NCI-H2196 (cell line): Measurements from ENCODE around the gene UMPS.
A peak's percentile ranks its signal among the peaks of the same experiment; 100 is the strongest.

ENCODE experiments used
- DNase-seq: peaks from one replicate; lab custom pipeline; 2025; ENCODE audit not compliant: unreplicated experiment; lab: John Stamatoyannopoulos, UW

Gene UMPS

DNA sequence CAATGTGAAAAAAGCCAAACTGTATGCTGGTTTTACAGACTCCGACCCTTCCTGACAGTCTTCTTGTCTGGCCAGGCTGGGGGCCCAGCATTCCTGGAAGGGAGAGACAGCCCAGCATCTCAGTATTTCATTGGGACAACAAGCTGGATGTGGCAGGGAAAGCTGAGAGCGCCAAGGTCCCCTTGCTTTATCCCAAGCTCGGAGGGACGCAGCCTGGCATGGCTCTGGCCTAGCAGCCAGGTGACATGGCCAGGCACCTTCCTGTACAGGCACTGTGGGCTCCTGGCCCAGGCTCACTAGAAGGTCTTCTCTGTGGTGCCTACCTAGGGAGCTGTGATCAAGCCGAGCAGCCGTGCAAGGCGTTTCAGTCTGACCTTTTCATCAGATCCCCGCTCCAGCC, 33.0 kb downstream of the UMPS start:
- DNase-seq, result no peak

DNA sequence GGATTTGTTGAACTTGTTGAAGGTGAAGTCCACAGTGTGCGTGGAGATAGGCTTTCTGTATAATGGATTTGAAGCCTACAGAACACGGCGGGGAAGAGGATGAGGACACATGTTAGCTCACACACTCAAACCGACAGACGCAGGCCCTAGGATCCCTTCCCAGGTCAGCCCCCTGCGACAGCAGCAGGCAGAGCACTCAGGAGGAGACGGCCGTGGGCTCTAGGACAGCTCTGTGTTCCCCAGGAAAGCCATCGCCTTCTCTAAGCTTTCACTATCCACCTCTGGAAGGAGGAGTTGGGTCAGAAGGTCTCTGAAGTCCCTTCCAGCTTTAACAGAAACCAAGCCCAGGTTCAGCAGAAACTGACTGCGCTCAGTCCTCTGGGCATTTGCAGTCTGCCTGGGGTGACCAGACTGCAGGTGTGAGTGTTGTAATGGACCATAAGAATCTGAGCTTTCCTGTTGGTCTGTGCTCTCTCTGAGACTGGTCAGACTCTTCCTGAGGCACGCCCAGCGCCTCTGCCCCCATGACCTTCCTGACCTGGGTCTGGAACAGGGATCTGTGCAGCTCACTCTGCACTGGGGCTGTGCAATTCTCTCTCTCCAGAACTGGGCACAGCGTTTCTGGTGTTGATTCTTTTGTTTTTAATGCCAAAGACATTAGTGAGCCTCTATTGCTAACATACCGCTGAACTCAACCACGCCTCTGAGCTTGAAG, 33.5 kb downstream of the UMPS start:
- no peak for DNase-seq

DNA sequence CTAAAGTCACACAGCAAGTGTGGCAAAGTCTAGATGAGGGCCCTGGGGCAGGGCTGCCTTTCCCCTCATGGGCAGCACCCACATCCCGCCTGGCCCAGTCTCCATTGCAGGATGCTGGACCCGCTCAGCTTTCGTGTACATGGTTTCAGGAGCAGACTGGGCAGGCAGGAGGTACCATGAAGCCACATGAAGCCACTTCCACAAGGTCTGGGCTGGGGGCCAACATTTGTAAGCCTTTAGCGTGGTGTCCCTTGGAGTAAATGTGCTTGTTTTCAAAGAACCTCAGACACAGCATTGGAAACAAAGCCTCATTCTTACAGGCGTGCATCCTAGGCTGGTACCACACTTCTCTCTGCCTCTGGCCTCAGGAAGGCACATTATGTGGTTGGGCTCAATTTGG, 34.5 kb downstream of the UMPS start:
- DNase-seq, result peak; percentile 37

DNA sequence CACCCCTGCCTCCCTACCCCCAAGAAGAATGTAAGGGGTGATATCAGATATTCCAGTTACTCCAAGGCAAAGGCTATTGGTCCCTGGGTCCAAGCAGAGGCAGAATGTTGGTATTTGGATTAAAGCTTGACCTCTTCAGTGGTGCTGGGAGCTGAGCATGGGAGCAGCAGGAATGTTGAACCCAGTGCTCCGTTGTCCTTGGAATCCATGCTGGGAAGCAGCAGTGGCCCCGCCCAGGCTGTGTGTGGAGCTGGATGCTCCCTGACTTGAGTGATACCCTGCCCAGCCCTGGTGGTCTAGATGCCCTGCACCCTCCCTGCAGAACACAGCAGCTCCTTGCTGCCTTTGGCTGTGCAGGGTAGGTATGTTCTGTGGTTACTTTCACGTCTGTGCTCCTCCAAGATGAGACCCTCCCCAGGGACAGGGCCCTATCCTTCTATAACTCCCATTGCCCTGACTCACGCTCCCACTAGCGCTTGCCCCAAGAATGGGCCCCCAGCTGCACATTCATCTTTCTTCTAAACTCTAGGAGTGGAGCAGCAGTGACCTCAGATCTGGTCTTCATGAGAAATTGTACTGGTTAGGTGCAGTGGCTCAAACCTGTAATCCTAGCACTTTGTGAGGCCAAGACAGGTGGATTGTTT, 35.1 kb downstream of the UMPS start:
- no peak for DNase-seq

DNA sequence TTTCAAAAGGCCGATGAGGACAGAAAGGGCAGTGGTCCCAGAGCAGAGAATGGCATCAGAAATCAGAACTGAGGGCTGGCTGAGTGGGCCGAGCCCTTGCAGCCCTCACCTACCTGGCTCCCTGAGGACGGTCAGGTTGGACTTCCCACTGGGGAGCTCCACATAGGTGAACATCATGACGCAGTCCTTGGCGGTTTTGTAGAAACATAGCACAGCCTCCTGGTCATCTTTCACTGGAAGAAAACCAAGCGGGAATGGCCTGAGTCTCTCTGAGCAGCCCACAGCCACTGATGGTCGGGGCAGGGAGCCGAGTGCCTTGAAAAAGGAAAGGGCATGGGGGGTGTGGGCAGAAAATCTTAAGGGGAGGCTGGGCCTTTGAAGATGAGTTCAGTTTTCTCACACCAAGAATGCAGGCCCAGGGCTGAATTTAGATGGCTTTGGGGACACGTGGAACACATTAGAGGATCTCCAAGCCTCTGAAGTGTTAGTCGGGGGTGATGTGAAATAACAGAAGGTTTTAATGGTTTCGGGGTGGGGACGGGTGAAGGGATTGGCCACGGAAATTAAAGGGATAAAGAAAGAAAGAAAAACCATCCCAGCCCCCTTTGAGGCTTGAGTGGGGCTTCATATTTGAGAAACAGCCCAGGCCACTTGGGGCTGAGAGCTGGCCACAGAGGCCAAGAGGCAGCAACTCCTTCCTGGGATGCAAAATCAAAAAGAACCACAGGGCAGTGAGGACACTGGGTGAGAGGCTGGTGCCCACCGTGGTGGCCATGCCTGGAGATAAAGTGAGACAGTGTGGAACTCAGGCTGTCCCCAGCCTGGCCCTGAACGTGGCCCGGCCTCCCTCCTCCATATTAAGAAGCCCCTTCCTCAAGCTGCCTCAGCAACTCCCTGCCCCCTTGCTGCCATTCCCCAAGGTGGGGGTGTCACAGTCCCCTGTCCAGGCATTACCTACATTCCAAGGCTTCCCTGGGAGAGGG, 36.2 kb downstream of the UMPS start:
- no peak for DNase-seq

DNA sequence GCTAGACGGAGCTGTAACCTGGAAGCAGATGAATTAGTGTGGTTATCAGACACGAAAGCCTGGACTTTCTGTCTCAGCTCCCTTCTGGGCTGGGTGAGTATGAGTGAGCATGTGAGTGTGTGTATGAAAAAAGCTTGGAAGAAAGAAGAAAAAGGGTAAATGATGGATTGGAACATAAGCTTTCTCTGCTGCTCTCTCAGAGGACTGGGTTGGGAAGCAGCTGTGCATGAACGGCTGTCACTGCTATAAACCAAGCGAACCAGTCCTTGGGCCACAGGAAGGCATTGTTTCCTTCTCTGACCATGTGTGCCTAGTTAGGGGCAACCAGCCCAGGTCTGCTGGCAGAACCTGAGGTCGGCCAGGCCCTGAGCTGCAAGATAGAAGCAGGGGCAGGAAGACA, 37.0 kb downstream of the UMPS start:
- no peak for DNase-seq

DNA sequence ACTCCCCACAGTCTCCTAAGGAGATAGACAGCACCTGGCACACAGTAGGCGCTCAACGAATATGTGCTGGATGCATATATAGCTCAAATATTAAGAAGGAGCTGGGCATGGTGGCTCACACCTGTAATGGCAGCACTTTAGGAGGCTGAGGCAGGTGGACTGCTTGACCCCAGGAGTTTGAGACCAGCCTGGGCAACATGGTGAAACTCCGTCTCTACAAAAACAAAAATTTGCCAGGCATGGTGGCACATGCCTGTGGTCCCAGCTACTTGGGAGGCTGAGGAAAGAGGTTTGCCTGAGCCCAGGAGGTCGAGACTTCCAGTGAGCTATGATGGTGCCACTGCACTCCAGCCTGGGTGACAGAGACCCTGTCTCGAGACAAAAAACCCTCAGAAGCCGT, 37.4 kb downstream of the UMPS start:
- no peak for DNase-seq

DNA sequence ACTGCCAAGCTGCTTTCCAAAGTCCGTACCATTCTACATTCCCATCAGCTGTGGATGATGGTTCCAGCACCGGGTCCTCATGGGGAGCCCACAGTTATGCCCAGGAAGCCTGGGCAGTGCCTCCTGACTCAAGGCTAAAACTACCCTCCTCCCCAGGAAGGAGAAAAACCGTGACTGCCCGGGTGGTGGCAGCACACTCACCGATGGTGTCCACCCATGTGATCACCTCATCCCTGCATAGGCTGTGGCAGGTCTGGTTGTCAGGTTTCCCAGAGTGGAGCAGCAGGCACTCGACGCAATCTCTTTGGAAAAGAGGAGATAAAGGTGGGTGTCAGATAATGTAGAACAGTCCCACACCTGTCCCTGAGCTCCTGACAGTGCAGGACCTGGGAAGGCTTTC, 38.6 kb downstream of the UMPS start:
- DNase-seq, result peak; percentile 58

DNA sequence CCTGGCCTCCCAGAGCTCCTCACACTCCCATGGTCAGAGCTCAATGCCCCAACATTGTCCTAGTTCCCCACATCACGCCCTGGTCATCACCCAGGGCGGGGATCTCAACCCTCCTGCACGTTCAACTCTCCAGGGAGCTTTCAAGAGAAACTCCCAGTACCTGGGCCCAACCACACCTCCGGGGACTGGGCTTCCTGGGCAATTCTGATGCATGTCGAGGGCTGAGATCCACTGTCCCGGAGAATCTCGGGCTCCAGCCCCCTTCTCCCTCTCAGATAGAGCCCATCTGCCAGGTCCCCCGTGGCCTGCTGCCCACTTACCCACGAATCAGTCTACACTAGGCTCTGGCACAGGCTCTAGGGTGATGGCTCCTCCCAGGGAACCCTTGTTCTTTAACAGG, 39.2 kb downstream of the UMPS start:
- no peak for DNase-seq

DNA sequence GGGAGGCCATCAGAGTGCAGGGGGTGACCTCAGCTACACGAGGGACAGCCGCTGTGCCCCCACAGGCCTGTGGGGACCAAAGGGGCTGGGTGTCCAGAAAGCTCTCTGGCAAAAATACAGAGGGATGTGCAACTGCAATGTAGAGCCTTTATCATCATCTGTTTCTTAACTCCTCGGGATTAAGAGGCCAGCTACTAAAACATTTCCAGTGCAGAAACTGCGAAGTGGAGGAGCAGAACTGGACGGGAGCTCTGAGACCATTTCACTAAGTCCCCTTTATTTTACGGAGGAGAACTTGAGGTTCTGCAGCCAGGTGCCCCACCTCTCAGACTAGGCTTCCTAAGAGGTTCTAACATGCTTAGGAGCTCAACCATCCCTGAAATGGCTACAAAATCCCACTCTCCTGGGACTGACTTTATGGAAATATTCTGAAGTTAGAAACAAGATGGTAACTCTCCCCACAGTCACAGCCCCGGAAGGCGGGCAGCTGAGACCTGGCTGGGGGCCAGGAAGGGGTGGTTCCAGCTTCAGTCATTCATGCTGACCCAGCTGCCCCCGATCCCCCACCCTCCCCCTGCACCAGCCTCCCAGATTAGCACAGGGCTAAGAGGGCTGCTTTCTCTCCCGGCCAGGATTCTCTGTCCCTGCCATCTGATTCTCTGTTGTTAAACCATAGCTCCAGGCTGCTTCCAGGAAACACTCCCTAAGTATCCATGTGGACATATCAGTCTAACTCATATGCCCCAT, 40.3 kb downstream of the UMPS start:
- no peak for DNase-seq

DNA sequence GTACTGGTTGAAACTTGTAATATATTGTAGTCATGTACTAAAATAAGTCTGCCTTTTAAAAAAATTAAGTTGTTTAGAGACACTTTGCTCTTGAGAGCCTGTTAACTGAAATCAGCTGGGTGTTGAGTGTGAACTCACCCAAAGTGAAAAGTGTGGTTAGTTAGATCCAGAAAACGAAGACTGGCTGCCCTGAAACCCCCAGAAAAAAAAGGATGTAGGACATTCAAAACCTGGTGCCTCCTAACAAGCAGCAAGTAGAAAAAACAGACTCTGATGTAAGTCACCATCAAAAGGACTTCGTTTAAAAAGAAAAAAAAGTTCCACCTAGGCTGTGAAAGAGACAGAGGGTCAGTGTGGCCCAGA, 40.8 kb downstream of the UMPS start:
- DNase-seq, result no peak

DNA sequence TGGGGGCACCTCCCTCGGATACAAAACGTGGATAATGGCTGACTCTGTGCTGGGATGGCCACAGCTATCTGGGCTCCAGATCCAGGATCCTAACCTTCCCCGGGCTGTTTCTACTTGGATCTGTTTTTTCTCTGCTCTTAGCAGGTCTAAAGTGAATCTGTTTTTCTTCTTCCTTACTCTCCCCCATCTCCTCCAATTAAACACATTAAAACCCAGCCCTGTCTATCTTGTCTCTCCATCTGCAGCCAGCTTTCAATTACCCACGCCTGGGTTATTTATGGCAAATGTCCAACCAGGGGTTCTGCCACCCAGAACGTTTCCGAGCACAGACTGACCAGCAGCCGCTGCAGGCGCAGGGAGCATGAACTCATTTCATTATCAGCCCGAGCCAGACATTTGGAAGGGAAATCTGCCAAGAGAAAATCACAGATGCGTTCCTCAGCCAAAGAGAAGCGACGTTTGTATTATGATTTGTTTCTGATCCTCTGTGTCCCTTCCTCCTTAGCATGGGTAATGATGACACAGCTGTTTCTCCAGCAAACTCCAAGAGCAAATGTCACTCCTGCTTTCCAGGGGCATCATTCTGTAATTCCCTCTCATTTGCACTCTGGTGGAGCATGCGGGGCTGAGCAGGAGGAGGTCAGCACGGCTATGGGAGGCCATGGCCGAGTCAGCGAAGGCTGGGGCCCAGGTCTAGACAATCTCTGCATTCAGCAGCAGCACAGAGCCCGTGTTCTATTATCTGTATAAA, 42.0 kb downstream of the UMPS start:
- peak; percentile 56 for DNase-seq

DNA sequence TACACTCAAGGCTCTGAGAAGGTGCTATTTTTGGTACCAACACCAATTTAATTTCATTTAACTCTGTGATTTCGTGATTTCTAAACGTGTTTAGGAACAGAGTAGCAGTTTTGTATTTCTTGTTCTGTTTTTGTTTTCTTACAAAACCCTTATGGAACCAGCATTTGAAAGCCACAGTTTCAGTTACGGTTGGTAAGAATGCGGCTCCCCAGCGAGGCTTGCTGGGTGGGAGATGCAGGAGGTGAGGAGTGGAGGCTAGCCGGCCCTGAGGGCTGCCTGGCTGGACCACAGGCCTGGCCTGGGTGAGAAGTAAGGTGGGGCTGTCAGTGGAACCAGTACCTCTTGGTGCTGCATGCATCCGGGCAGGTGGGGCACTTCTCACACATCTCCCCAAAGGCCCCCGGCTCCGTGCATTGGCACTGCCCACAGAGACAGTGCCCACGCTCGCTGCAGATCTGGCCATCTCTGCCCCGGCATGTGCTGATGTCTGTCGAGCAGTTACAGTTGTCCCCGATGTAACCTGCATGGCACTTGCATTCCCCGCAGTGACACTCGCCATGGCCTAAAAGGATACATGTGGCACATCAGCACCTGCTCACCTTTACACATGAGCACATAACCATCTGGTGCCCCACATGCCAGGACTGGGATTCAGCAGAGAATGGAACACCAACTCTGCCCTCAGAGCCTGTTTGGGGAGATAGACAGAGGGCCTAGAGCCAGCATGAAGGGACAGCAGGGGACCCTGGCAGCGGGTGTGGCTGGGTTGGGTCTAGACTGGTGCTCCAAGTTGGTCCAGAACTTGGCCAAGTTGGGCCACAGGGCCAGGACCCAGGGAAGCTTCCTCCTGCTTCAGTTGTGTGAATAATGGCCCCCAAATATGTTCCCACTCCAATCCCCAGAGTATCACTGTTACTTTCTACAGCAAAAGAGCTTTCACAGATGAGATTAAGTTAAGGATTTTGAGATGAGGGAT, 43.4 kb downstream of the UMPS start:
- DNase-seq, result no peak

DNA sequence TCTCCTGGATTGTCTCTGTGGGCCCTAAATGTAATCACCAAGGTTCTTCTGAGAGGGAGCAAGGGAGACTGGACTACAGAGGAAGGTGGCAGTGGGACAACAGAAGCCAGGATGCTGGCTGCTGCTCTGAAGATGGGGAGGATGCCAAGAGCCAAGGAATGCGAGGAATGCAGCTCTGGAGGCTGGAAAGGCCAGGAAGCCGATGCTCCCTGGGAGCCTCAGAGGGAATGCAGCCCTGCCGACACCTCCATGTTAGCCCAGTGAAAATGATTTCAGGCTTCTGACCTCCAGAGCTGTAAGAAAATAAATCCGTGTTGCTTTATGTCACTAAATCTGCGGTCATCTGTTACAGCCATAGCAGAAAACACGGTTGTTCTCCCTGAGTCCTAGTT, 44.1 kb downstream of the UMPS start:
- DNase-seq, result no peak

DNA sequence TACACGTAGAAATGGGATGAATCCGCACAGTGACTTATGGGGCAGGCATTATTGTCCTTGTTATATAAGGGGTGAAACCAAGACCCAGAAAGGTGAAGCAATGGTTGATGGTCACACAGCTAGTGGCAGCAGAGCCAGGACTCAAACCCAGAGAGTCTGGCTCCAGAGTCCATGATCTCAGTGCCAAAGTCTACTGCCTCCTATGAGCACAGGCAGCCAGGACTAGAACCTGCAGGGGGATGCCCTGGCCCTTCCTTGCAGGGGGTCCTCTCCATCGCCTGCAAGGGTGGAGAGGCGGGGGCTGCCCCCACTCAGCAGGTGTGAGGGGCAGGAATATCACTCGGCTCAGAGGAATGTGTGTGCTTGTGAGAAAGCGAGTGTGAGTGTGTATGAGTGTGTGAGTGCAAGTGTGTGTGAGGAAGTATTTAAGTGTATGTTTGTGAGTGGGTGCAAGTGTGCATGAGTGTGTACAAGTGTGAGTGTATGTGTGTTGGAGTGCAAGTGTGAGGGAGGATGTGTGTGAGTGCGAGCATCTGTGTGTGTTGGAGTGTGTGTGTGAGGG, 44.7 kb downstream of the UMPS start:
- DNase-seq, result no peak

DNA sequence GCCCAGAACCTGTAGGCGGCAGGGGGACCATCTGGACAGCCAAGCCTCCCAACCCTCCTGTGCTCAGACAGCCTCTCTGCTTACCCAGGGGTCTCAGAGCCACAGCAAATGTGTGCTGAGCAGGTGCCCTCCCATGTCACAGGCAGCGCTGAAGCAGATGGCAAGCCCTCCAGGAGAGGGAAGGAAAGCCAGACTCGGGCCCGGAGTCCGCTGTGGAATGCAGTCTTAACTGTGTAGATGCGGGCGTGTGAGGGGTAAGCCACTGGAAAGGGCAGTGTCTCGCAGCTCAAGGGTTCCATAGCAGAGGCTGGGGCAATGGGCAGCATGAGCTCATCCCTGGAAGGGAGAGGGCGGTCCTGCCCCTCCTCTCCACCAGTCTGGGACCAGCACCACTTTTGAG, 45.6 kb downstream of the UMPS start:
- DNase-seq, result no peak

DNA sequence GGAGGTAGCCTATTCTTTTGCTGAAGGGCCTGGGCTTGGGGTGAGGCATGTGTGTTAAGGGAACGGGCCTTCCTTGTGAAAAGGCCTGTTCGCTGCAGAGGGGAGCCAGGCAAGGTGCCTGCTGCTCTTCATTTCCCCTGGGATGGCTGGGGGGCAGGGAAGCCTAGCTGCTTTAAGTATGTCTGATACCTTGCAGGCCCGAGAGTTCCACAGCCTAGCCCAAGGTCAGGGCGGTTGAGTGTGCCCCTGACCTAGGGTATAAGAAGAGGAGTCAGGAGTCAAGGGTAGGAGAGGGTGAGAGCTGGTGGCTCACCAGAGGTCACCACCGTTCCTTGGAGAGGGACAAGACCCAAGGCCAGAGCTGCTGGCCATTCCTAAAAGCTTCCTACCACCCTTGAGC, 46.6 kb downstream of the UMPS start:
- DNase-seq, result no peak

DNA sequence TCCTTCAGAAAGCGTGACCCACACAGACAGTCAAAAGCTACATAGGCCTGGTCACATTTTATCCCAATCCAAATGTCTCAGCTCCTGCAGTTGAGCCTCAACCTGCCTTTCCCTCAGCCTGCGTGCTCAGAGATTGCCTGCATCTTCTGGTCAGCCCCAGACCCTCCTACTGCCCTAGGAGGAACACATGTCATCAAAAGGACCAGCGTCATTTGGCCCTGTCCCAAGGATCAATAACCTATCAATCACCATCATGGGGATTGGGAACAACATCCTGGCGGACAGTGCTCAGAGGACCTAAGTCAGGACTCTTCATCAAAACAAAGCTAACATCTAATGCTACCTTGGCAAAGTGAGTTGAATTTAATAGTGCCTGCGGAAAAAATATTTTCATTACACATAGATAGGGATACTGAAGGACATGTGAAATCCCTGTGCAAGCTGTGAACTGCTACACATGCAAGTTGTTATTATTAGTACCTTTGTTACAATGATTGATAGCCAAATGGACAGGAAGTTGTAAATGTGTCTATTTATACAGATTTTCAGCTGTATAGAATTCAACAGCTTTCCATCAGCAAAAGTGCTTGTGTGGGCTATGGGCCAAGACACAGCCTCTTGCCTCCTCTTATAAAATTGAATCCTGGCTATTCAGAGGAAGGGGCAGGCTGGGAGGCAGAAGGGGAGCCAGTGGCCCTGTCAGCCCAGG, 47.7 kb downstream of the UMPS start:
- DNase-seq, result no peak
